ENCODE measurements around the gene CXCR4.
"Not testable (repeated sequence)": the region's sequence is repeated elsewhere in the genome, so short reads cannot be mapped to it uniquely, and the experiment has no call there.

The CXCR4 gene

GRCh38 chr2:136072621-136073020, 45.3 kb downstream of the CXCR4 start:
- no peak for DNase-seq (ENCODE audit: low read depth)

GRCh38 chr2:136071887-136072286, 46.1 kb downstream of the CXCR4 start:
- not testable (repeated sequence) for DNase-seq (ENCODE audit: low read depth)

DNA sequence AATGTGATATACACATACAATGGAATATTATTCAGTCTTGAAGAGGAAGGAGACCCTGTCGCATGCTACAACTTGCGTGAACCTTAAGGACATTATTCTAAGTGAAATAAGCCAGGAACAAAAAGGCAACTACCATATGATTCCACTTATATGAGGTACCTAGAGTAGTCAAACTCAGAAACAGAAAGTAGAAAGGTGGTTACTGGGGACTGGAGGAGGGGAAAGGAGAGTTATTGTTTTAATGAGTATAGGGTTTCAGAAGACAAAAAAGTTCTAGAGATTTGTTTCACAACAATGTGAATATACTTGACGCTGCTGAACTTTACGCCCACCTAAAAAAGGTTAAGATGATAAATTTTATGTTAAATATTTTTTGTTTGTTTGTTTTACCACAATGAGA, 47.0 kb downstream of the CXCR4 start:
- no peak for DNase-seq (ENCODE audit: low read depth)

GRCh38 chr2:136069773-136070172, 48.2 kb downstream of the CXCR4 start:
- no peak for DNase-seq (ENCODE audit: low read depth)

GRCh38 chr2:136068581-136069227, 49.2 kb downstream of the CXCR4 start:
- no peak for DNase-seq (ENCODE audit: low read depth)

DNA sequence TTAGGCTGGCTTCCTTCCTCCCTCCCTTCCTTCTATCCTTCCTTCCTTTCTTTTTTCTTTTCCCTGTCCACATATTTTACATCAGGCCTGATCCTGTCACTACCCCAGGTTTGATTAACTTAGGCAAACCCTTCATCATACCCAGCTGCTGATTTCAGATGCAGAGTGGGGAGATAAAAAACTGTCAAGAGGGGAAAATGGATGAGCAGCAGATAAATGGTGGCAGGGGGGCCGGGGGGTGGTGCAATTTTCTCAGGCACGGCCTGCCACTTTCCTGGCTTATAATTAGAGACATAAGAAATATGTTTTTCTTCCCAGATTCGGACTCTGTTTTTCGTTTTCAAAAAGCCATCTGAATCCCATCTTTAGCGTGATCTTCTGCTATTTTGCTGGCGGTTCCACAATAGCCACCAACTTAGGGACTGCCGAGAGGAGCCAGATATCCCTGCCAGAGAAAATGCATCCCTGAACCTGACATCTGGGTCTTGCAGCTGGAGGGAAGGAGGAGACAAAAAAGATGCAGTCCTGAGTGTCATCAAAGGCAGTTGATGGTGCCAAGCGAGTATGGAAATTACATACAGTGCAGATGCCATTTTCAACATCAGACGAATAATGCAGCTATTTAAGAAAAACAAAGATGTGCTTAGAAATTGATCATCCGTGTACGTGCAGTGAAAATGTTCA, 49.9 kb downstream of the CXCR4 start:
- DNase-seq (ENCODE audit: low read depth) = no peak

GRCh38 chr2:136067459-136067858, 50.5 kb downstream of the CXCR4 start:
- DNase-seq (ENCODE audit: low read depth) = no peak

- no peak for DNase-seq (ENCODE audit: low read depth)
These were observed 52.0 kb downstream of the CXCR4 start for GRCh38 chr2:136065907-136066306.

DNA sequence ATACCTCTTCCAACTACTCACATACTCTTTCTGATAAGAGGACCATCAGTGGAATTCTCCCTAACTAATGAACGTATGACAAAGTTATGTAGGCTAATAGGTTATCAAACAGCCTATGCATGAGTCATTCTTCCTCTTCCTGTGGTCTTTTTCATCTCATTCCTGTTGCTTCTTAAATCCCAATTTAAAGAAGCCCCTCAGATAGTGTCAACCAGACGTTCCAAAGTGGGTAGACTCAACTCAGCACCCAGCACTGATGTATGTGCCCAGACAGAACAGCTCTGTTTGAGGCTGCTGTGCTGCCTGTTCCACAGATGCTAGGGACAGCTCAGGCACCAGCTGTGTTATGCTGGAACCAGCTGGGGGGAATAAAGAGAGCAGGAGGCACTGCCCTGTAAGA, 52.6 kb downstream of the CXCR4 start:
- DNase-seq (ENCODE audit: low read depth) = no peak
